PC-9 (cell line): ENCODE results near the gene KLK15. TPM values are rescaled to one million over a fixed set of nuclear protein-coding genes. Genes with fewer than 3 reads are reported as not detected.

ENCODE experiments used
- BruUV-seq: library from RNA; stranded (reverse); fragments of 400-500 nt; replicated peaks from 2 replicates; lab custom pipeline; 2021; lab: Mats Ljungman, UMichigan
- CTCF ChIA-PET: fragments of 300-600 bp; sonication (Branson Sonifier 250); formaldehyde crosslinking; loops from one replicate; lab custom pipeline; 2022; ENCODE audit warnings: antibody characterized with exemption; lab: Charles Lee
- POLR2A ChIA-PET: fragments of 300-600 bp; sonication (Branson Sonifier 250); formaldehyde crosslinking; loops from one replicate; lab custom pipeline; 2022; ENCODE audit warnings: antibody characterized with exemption; ENCODE audit not compliant: unreplicated experiment; lab: Charles Lee
- DNase-seq, 2 experiments: peaks; one replicate each; pipeline versions ENCODE4 v3.0.0 to v3.0.0-alpha.2; 2015 to 2022; ENCODE audit warnings: mixed read lengths in 1 of 2
- H2AFZ ChIP-seq: fragments of 200-600 bp; sonication (generic); 2 replicates; pipeline ENCODE4 v1.8.1; 2017; ENCODE audit warnings: antibody characterized with exemption
- H3F3A ChIP-seq: fragments of 200-600 bp; sonication (generic); 2 replicates; pipeline ENCODE4 v1.8.1; 2017; ENCODE audit warnings: antibody characterized with exemption, mild to moderate bottlenecking, low read depth; ENCODE audit not compliant: insufficient read depth
- H3K27ac ChIP-seq: fragments of 200-600 bp; sonication (generic); 2 replicates; pipeline ENCODE4 v1.6.1; 2016; ENCODE audit warnings: mixed run types
- H3K27me3 ChIP-seq: fragments of 200-600 bp; sonication (generic); 2 replicates; pipeline ENCODE4 v1.6.1; 2016; ENCODE audit warnings: low read depth, mixed run types; ENCODE audit not compliant: insufficient read depth
- H3K36me3 ChIP-seq: fragments of 200-600 bp; sonication (generic); 2 replicates; pipeline ENCODE4 v1.6.1; 2016; ENCODE audit warnings: low read depth, mixed run types
- H3K4me1 ChIP-seq: fragments of 200-600 bp; sonication (generic); replicated peaks from 2 replicates; pipeline ENCODE4 v1.6.1; 2016; ENCODE audit warnings: mixed run types; ENCODE audit not compliant: insufficient read depth
- H3K4me2 ChIP-seq: fragments of 200-600 bp; sonication (generic); 2 replicates; pipeline ENCODE4 v1.6.1; 2017; ENCODE audit warnings: mixed run types
- H3K4me3 ChIP-seq: fragments of 200-600 bp; sonication (generic); 2 replicates; pipeline ENCODE4 v1.6.1; 2016; ENCODE audit warnings: mixed run types
- H3K79me2 ChIP-seq: fragments of 200-600 bp; sonication (generic); 2 replicates; pipeline ENCODE4 v1.6.1; 2017; ENCODE audit warnings: low read depth, mixed run types
- H3K9me2 ChIP-seq: fragments of 200-600 bp; sonication (generic); 2 replicates; pipeline ENCODE4 v1.8.1; 2017; ENCODE audit warnings: mild to moderate bottlenecking; ENCODE audit not compliant: insufficient read depth
- H3K9me3 ChIP-seq: fragments of 200-600 bp; sonication (generic); 2 replicates; pipeline ENCODE4 v1.8.1; 2016; ENCODE audit warnings: low read depth; ENCODE audit not compliant: insufficient read depth
- H4K20me1 ChIP-seq: fragments of 200-600 bp; sonication (generic); 2 replicates; pipeline ENCODE4 v1.8.1; 2017; ENCODE audit not compliant: insufficient read depth
- CTCF ChIP-seq: fragments of 200-600 bp; sonication (generic); conservative IDR thresholded peaks from 2 replicates; pipeline ENCODE4 v1.6.1; 2017; ENCODE audit warnings: mixed run types, antibody characterized with exemption, mild to moderate bottlenecking, moderate library complexity
- EZH2 ChIP-seq: fragments of 200-600 bp; sonication (generic); IDR thresholded peaks from 2 replicates; pipeline ENCODE4 v1.8.0; 2017; ENCODE audit warnings: antibody characterized with exemption, low read depth
- intact Hi-C: fragments of 100-400 bp; cut with micrococcal nuclease; formaldehyde crosslinking; loops from one replicate; pipeline ENCODE4 v1.10.0; 2022; ENCODE audit not compliant: unreplicated experiment
- total RNA-seq: library from RNA; stranded (reverse); gene quantifications from 2 replicates; pipeline ENCODE4 v1.2.3, GENCODE V29; 2021

KLK15 gene
- total RNA-seq, 1 experiment from 2014 or later: not detected

DNA sequence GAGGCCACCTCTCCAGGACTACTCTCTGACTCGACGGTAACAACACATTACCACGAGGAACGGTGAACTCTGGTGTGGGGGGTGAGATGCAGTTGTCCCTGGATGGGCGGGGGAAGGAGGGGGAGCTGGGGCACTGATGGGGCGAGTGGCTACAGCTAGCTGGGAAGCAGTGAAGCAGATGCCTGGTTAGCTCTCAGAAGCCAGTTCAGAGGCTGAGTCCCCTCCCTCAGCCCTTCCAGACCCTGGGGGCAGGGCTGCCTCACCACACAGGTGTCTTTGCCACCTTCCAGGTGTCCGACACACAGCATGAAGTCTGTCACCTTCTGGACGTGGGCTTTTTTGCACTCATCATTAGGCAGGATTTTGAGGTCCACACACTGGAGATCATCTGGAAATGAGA is 13.7 kb downstream of the KLK15 start:
- no peak overlapping the region for H3K4me2 ChIP-seq
- H4K20me1 ChIP-seq: no peaks in the 10 kb centered on the region
- H3K79me2 ChIP-seq: no peaks in the 10 kb centered on the region
- H2AFZ ChIP-seq: no peak overlapping the region
- H3K9me3 ChIP-seq: no peaks in the 10 kb centered on the region
- H3K9me2 ChIP-seq: no peaks in the 10 kb centered on the region
- BruUV-seq: no TSS peak
- TF ChIP-seq EZH2 (no peak), CTCF (no peak)
- intact Hi-C loops: no loop called here
- no peak overlapping the region for H3K27ac ChIP-seq
- no peaks in the 10 kb centered on the region for H3K36me3 ChIP-seq
- POLR2A ChIA-PET: no interaction called here
- H3K27me3 ChIP-seq: peaks cover 98% of the 10 kb centered on the region
- H3K4me3 ChIP-seq: no peak overlapping the region
- no peaks in the 10 kb centered on the region for H3K4me1 ChIP-seq
- no peak for DNase-seq
- no peaks in the 10 kb centered on the region for H3F3A ChIP-seq
- CTCF ChIA-PET: no interaction called here

- intact Hi-C loops: no loop called here
- Histone ChIP-seq H3K4me2 (no peak overlapping the region), H3F3A (no peaks in the 10 kb centered on the region), H3K36me3 (no peaks in the 10 kb centered on the region), H3K27ac (no peak overlapping the region), H3K9me2 (no peaks in the 10 kb centered on the region), H3K79me2 (no peaks in the 10 kb centered on the region), H4K20me1 (no peaks in the 10 kb centered on the region), H2AFZ (no peak overlapping the region), H3K4me1 (no peaks in the 10 kb centered on the region), H3K27me3 (peaks cover 98% of the 10 kb centered on the region), H3K9me3 (no peaks in the 10 kb centered on the region), H3K4me3 (no peak overlapping the region)
- no peak for DNase-seq
- CTCF ChIA-PET: no interaction called here
- no TSS peak for BruUV-seq
- no peak for TF ChIP-seq EZH2
- TF ChIP-seq CTCF: no peak
- POLR2A ChIA-PET: no interaction called here
Measured at GRCh38 chr19:50818859-50819472, 14.4 kb downstream of the KLK15 start.

DNA sequence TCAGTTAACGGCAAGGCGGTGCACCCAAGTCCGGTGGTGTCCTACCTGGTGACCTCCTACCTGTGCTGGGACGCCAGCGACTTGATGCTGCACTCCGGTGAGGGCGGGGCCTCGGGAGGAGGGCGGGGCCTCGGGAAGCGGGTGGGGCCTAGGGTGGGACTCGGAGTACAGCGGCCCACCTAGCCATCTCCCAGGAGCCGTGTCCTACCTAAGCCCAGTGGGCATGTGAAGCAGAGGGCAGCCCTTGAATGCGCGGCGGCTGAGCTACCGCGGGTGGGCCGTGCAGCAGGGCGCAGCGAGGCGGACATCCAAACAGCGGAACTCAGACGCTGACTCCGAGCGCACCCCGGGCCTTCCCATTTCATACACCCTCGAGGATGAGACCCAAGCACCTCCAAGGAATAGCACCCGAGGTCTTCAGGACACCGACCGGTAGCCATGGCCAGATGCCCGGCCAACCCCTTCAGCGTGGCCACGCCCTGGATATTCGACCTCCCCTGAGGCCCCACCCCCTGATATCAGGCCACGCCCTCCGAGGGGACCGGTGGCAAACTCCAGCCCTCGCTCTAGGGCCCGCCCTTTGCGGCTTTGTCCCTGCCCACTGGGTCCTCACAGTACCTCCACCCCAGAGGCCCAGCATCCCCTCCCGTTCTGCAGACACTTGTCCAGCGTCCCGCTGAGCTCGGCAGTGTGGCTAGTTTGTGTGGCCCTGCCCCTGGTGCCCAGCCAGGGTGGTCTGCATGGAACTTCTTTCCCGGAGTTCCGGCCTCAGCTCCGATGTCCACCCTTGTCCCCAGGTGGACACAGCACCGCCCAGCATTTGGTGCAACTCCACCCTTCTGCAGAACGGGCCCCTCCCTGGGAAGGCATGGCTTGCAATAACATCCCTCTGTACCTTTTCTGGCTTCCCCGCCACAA is 15.2 kb downstream of the KLK15 start:
- H3K4me3 ChIP-seq: no peak overlapping the region

More for the DNA sequence above, 15.2 kb downstream of the KLK15 start:
- Histone ChIP-seq H3K27me3 (peaks cover 96% of the 10 kb centered on the region), H3K79me2 (no peaks in the 10 kb centered on the region), H3F3A (no peaks in the 10 kb centered on the region), H2AFZ (no peak overlapping the region), H3K36me3 (no peaks in the 10 kb centered on the region), H3K9me3 (no peaks in the 10 kb centered on the region), H3K4me2 (no peak overlapping the region), H3K4me1 (no peaks in the 10 kb centered on the region), H3K27ac (no peak overlapping the region), H3K9me2 (no peaks in the 10 kb centered on the region), H4K20me1 (no peaks in the 10 kb centered on the region)
- ChIA-PET CTCF (no interaction called here), POLR2A (no interaction called here)
- intact Hi-C loops: no loop called here
- DNase-seq: peak in 1 of 2 experiments; percentile 50
- no TSS peak for BruUV-seq
- TF ChIP-seq CTCF (no peak), EZH2 (no peak)
